ENCODE data around the gene PRDM2. TPM values are rescaled to one million over a fixed set of nuclear protein-coding genes. Genes with fewer than 3 reads are reported as not detected.
A peak's percentile ranks its signal among the peaks of the same experiment; 100 is the strongest.

PRDM2 gene
- total RNA-seq, 2 experiments from 2014 or later = 75.2 to 79.8 TPM

- Mint-ChIP-seq H3K27me3 (no peaks in the 10 kb centered on the region), H3K4me1 (peaks cover 8% of the 10 kb centered on the region), H3K4me3 (no peak overlapping the region), H3K9me3 (no peaks in the 10 kb centered on the region), H3K36me3 (no peaks in the 10 kb centered on the region), H3K27ac (no peak overlapping the region)
- peak; percentile 68 for DNase-seq
- POLR2A ChIA-PET = no interaction called here
- no peak for ATAC-seq (ENCODE audit: low read depth)
Measured at GRCh38 chr1:13813398-13814012, 113.5 kb downstream of the PRDM2 start.

DNA sequence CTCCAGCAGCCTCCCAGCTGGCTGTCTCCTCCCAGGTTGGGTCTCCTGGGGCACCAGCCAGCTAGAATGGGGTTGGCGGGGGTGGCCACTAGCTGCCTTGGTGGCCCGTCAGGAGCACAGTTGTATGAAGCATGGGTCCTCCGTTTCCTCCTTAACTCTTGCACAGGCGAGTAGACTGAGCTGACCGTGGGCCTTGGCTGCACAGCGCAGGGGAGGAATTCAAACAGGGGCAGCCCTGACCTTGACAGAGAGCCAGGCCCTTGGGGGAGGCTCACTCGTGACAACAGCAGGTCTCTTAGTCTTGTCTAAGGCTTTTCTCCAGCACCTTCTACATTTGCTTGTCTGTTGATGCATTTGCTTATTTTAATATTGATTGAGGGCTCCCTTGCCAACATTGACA, 114.1 kb downstream of the PRDM2 start:
- no peak overlapping the region for H3K4me3 Mint-ChIP-seq
- POLR2A ChIA-PET = interaction anchor here (0.6 kb wide), 1 partner anchor 152 kb away, joined by 3 read pairs; no protein-coding TSS in a partner anchor
- no peaks in the 10 kb centered on the region for H3K9me3 Mint-ChIP-seq
- no peak for ATAC-seq (ENCODE audit: low read depth)
- H3K27me3 Mint-ChIP-seq = no peaks in the 10 kb centered on the region
- DNase-seq = no peak
- H3K27ac Mint-ChIP-seq = no peak overlapping the region
- no peaks in the 10 kb centered on the region for H3K36me3 Mint-ChIP-seq
- peaks cover 4% of the 10 kb centered on the region for H3K4me1 Mint-ChIP-seq

DNA sequence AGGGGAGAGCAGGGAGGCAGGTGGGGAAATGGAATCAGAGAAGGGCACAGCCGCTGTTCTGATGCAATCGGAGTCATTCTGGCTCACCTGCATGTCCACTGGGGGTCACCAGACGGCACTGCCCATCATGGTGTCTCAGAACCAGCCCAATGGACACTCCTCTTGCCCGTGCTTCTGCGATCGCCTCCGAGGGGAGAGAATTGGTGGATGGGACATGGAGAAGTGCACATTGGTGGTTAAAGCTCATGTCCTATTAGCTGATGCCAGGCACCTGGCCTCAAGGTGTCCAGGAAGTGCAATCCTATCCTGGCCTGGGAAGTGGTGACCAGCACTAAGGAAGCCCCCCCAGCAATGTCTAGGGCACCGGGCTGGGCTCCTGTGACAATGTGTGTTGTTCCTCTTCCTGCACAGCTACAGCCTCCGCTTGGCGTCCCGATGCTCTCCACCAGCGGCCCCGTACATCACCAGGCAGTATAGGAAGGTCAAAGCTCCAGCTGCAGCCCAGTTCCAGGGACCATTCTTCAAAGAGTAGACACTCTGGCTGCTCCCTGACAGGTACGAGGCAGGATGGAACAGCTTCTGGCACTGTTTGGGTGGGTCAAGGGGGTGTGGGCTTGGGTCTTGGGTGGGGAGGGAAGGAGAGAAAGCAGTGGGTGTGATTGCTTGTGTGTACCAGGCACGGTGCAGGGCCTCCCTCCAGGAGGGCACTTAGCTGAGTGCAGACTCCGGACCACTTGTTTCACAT, 116.2 kb downstream of the PRDM2 start:
- Mint-ChIP-seq H3K27ac (no peak overlapping the region), H3K9me3 (no peaks in the 10 kb centered on the region), H3K4me1 (peaks cover 1% of the 10 kb centered on the region), H3K27me3 (no peaks in the 10 kb centered on the region), H3K36me3 (no peaks in the 10 kb centered on the region), H3K4me3 (no peak overlapping the region)
- POLR2A ChIA-PET = no interaction called here
- DNase-seq = no peak
- no peak for ATAC-seq (ENCODE audit: low read depth)

- no peaks in the 10 kb centered on the region for H3K36me3 Mint-ChIP-seq
- H3K9me3 Mint-ChIP-seq = no peaks in the 10 kb centered on the region
- H3K4me1 Mint-ChIP-seq = no peaks in the 10 kb centered on the region
- H3K27ac Mint-ChIP-seq = no peak overlapping the region
- DNase-seq (no peak), ATAC-seq (ENCODE audit: low read depth) (no peak)
- no peaks in the 10 kb centered on the region for H3K27me3 Mint-ChIP-seq
- POLR2A ChIA-PET = no interaction called here
- no peak overlapping the region for H3K4me3 Mint-ChIP-seq
Measured at GRCh38 chr1:13817906-13818305, 117.9 kb downstream of the PRDM2 start.

DNA sequence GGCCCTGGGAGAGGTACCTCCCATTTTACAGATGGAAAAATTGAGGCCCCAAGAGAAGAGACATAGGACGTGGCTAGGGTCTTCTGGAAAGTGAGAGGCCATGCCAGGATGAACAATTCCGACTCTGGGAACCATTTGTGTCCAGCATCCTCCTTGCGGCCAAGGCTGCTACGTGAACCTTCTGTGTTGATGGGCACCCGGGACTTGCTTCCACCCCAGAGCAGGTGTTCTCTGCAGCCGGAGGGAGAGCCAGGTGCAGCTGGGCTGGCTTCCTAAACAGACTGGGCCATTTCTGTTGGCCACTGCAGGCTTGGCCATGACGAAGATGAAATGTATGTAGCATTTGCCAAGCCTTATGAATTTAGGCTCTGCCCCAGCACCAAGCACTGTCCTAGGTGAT, 118.9 kb downstream of the PRDM2 start:
- Mint-ChIP-seq H3K27me3 (no peaks in the 10 kb centered on the region), H3K4me3 (no peak overlapping the region)

DNA sequence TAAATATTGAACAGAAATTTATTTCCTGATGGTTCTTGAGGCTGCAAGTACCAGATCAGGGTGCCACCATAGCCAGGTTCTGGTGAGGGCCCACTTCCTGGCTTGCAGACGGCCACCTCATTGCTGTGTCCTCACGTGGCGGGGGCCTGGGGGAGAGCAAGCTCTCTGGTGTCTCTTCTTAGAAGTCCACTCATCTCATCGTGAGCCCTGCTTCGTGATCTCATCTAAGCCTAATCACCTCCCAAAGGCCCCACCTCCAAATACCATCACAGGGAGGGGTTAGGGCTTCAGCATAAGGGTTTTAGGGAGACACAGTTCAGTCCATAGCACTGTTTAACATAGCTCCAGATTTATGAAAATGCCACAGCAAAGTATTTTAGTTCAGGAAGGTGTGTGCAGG, 119.7 kb downstream of the PRDM2 start:
- Mint-ChIP-seq H3K4me3 (no peak overlapping the region), H3K36me3 (peaks cover 4% of the 10 kb centered on the region), H3K4me1 (no peaks in the 10 kb centered on the region), H3K27ac (no peak overlapping the region), H3K27me3 (no peaks in the 10 kb centered on the region), H3K9me3 (no peaks in the 10 kb centered on the region)
- DNase-seq (no peak), ATAC-seq (ENCODE audit: low read depth) (no peak)
- POLR2A ChIA-PET = interaction anchor here (0.6 kb wide), 1 partner anchor 575 kb away, joined by 3 read pairs; no protein-coding TSS in a partner anchor

More for the DNA sequence above, 118.9 kb downstream of the PRDM2 start:
- Mint-ChIP-seq H3K4me1 (no peaks in the 10 kb centered on the region), H3K9me3 (no peaks in the 10 kb centered on the region), H3K27ac (no peak overlapping the region), H3K36me3 (peaks cover 4% of the 10 kb centered on the region)
- ATAC-seq (ENCODE audit: low read depth) = no peak
- no peak for DNase-seq
- POLR2A ChIA-PET = no interaction called here

- no peaks in the 10 kb centered on the region for H3K9me3 Mint-ChIP-seq
- no peaks in the 10 kb centered on the region for H3K4me1 Mint-ChIP-seq
- H3K27me3 Mint-ChIP-seq = no peaks in the 10 kb centered on the region
- H3K36me3 Mint-ChIP-seq = peaks cover 4% of the 10 kb centered on the region
- H3K27ac Mint-ChIP-seq = no peak overlapping the region
- DNase-seq = no peak
- no peak overlapping the region for H3K4me3 Mint-ChIP-seq
- POLR2A ChIA-PET = no interaction called here
- no peak for ATAC-seq (ENCODE audit: low read depth)
Measured at GRCh38 chr1:13820055-13820454, 120.1 kb downstream of the PRDM2 start.

DNA sequence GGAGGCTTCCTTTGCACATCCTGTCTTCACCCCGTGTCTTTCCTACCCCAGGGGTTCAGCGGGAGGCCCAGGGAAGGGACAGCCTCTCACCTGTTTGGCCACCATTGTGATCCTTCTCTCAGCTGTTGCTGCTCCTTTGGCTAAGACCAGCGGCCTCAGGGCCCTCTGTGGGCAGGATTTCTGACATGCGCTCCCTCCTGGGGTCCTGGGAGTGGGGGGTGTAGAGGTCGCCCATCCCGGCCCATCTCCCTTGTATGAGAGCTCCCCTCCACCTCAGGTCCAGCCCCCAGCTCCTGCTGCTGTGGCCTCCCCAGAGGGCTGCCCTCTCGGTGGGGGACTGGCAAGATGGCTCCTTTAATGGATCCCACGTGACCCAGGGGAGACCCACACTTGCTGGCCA, 120.5 kb downstream of the PRDM2 start:
- Mint-ChIP-seq H3K4me3 (no peak overlapping the region), H3K9me3 (no peaks in the 10 kb centered on the region), H3K27me3 (no peaks in the 10 kb centered on the region), H3K4me1 (no peaks in the 10 kb centered on the region), H3K36me3 (peaks cover 4% of the 10 kb centered on the region), H3K27ac (no peak overlapping the region)
- DNase-seq = no peak
- POLR2A ChIA-PET = no interaction called here
- ATAC-seq (ENCODE audit: low read depth) = no peak

- H3K4me3 Mint-ChIP-seq = no peak overlapping the region
- POLR2A ChIA-PET = interaction anchor here (0.7 kb wide), 1 partner anchor 62 kb away, joined by 3 read pairs; no protein-coding TSS in a partner anchor
- H3K27me3 Mint-ChIP-seq = no peaks in the 10 kb centered on the region
- no peaks in the 10 kb centered on the region for H3K4me1 Mint-ChIP-seq
- DNase-seq = no peak
- no peak for ATAC-seq (ENCODE audit: low read depth)
- H3K36me3 Mint-ChIP-seq = peaks cover 4% of the 10 kb centered on the region
- H3K27ac Mint-ChIP-seq = no peak overlapping the region
- no peaks in the 10 kb centered on the region for H3K9me3 Mint-ChIP-seq
Measured at GRCh38 chr1:13823126-13823880, 123.3 kb downstream of the PRDM2 start.

- H3K9me3 Mint-ChIP-seq = no peaks in the 10 kb centered on the region
- POLR2A ChIA-PET = interaction anchor here (0.7 kb wide), 1 partner anchor 62 kb away, joined by 3 read pairs; no protein-coding TSS in a partner anchor
- H3K36me3 Mint-ChIP-seq = peaks cover 4% of the 10 kb centered on the region
- no peaks in the 10 kb centered on the region for H3K4me1 Mint-ChIP-seq
- no peak overlapping the region for H3K27ac Mint-ChIP-seq
- H3K4me3 Mint-ChIP-seq = no peak overlapping the region
- no peak for DNase-seq
- ATAC-seq (ENCODE audit: low read depth) = no peak
- no peaks in the 10 kb centered on the region for H3K27me3 Mint-ChIP-seq
Measured at GRCh38 chr1:13823936-13824335, 123.9 kb downstream of the PRDM2 start.

- no peak for ATAC-seq (ENCODE audit: low read depth)
- H3K36me3 Mint-ChIP-seq = peaks cover 4% of the 10 kb centered on the region
- no peaks in the 10 kb centered on the region for H3K4me1 Mint-ChIP-seq
- H3K27me3 Mint-ChIP-seq = no peaks in the 10 kb centered on the region
- no peak for DNase-seq
- H3K27ac Mint-ChIP-seq = no peak overlapping the region
- POLR2A ChIA-PET = interaction anchor here (0.6 kb wide), 1 partner anchor 450 kb away, joined by 4 read pairs; no protein-coding TSS in a partner anchor
- H3K4me3 Mint-ChIP-seq = no peak overlapping the region
- H3K9me3 Mint-ChIP-seq = no peaks in the 10 kb centered on the region
Measured at GRCh38 chr1:13824626-13825025, 124.6 kb downstream of the PRDM2 start.

- no peak for ATAC-seq (ENCODE audit: low read depth)
- Mint-ChIP-seq H3K4me1 (no peaks in the 10 kb centered on the region), H3K27me3 (no peaks in the 10 kb centered on the region), H3K4me3 (no peak overlapping the region), H3K36me3 (peaks cover 4% of the 10 kb centered on the region), H3K27ac (no peak overlapping the region), H3K9me3 (no peaks in the 10 kb centered on the region)
- POLR2A ChIA-PET = interaction anchor here (0.6 kb wide), 1 partner anchor 449 kb away, joined by 4 read pairs; no protein-coding TSS in a partner anchor
- no peak for DNase-seq
Measured at GRCh38 chr1:13825033-13825432, 125.0 kb downstream of the PRDM2 start.

DNA sequence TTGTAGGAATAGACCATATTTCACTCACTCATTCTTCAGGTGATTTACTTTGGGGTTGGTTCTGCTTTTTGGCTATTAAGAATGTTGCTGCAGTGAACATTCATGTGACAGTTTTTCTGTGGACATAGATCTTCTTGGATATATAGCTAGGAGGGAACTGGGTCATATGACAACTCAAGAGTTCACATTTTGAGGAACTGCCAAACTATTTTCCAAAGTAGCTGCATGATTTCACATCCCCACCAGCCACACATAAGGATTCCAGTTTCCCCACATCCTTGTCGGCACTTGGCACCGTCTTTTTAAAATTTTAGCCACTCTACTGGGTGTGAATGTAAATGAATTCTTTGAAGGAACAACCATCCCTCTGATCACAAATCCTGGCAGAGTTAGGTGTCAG, 126.0 kb downstream of the PRDM2 start:
- no peak for ATAC-seq (ENCODE audit: low read depth)
- no peak overlapping the region for H3K27ac Mint-ChIP-seq
- no peak overlapping the region for H3K4me3 Mint-ChIP-seq
- POLR2A ChIA-PET = no interaction called here
- DNase-seq = no peak
- peaks cover 4% of the 10 kb centered on the region for H3K36me3 Mint-ChIP-seq
- no peaks in the 10 kb centered on the region for H3K27me3 Mint-ChIP-seq
- no peaks in the 10 kb centered on the region for H3K9me3 Mint-ChIP-seq
- no peaks in the 10 kb centered on the region for H3K4me1 Mint-ChIP-seq

Measured in activated naive CD8-positive, alpha-beta T cell treated with anti-CD3 and anti-CD28 coated beads, Interleukin-2, amount 10 ng/mL, durations not matched to agents 7 days and 5 days (primary cell).